Body of pancreas (tissue), 4 donors: ENCODE measurements around the gene ABCB9.

Source experiments
- POLR2A ChIP-seq, 3 donors: fragments of 450-650 bp; IDR thresholded peaks; one replicate each; pipeline ENCODE4 v1.6.1; 2016; ENCODE audit warnings: antibody characterized with exemption in 3 of 3, mild to moderate bottlenecking in 2 of 3
- TF ChIP-seq, protein P1 (sequence below), 7 experiments: fragments of 450-650 bp in 4 of 7; fragments of 200-600 bp in 3 of 7; sonication (generic) in 3 of 7; IDR thresholded peaks; one replicate each; pipeline ENCODE4 v1.5.1; 2016 to 2019; ENCODE audit warnings: antibody characterized with exemption in 7 of 7

DNA sequence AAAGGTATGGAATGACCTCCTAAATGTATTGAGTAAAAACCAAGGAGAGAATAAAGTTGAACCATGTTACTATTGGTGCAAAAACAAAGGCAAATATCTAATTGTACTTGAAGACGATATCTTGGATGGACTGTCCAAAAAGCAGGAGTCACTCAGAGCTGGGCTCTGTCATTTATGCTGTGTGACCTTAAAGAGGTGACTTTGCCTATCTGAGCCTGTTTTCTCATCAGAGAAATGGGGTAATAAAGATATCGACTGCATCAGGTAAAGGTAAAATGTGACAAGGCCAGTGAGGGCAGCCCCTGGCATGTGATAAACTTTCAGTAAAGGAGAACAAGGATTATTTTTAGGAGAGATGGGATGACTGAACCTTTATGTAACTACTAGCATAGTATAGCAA, 1.8 kb upstream of the ABCB9 start:
- no peak for TF ChIP-seq POLR2A (IDR thresholded peaks at IDR 0.05)
- TF ChIP-seq, protein P1, sequence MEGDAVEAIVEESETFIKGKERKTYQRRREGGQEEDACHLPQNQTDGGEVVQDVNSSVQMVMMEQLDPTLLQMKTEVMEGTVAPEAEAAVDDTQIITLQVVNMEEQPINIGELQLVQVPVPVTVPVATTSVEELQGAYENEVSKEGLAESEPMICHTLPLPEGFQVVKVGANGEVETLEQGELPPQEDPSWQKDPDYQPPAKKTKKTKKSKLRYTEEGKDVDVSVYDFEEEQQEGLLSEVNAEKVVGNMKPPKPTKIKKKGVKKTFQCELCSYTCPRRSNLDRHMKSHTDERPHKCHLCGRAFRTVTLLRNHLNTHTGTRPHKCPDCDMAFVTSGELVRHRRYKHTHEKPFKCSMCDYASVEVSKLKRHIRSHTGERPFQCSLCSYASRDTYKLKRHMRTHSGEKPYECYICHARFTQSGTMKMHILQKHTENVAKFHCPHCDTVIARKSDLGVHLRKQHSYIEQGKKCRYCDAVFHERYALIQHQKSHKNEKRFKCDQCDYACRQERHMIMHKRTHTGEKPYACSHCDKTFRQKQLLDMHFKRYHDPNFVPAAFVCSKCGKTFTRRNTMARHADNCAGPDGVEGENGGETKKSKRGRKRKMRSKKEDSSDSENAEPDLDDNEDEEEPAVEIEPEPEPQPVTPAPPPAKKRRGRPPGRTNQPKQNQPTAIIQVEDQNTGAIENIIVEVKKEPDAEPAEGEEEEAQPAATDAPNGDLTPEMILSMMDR (IDR thresholded peaks at IDR 0.05) = no peak
